Measurements from ENCODE around the gene MBD5.

GRCh38 chr2:148026573-148026972, 5.7 kb downstream of the MBD5 start:
- no peak for TF ChIP-seq CTCF (conservative IDR thresholded peaks at IDR 0.05; ENCODE audit: low read length)
- no peak for TF ChIP-seq EZH2phosphoT487 (IDR thresholded peaks at IDR 0.05; ENCODE audit: borderline replicate concordance, low read depth, low read length)
